CMK (cell line): ENCODE measurements around the gene HOXD12.

ENCODE experiments used
- DNase-seq: peaks from one replicate; pipeline ENCODE4 v3.0.0-alpha.2; 2010; ENCODE audit warnings: low read depth

HOXD12 gene

DNA sequence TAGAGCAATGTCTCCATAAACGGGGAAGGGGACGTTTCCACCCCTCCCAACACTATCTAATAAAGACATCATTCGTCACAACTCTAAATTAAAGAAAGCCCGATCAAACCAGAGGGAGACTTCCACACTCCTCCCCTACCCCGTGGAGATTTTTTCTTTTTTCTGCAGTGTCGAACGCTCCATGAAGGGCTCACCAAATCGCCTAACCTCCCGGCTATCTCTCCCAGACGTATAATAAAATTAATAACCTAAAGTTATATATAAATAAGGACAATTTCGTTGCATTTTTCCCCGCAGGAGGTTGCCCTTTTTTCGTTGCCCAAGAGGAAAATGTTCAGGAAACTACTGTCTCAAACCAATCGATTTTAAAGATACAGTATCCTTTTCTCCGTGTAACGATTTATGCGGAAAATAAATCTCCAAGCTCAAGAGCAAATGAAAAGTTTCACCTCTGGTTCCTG is 18.2 kb upstream of the HOXD12 start:
- DNase-seq = no peak

DNA sequence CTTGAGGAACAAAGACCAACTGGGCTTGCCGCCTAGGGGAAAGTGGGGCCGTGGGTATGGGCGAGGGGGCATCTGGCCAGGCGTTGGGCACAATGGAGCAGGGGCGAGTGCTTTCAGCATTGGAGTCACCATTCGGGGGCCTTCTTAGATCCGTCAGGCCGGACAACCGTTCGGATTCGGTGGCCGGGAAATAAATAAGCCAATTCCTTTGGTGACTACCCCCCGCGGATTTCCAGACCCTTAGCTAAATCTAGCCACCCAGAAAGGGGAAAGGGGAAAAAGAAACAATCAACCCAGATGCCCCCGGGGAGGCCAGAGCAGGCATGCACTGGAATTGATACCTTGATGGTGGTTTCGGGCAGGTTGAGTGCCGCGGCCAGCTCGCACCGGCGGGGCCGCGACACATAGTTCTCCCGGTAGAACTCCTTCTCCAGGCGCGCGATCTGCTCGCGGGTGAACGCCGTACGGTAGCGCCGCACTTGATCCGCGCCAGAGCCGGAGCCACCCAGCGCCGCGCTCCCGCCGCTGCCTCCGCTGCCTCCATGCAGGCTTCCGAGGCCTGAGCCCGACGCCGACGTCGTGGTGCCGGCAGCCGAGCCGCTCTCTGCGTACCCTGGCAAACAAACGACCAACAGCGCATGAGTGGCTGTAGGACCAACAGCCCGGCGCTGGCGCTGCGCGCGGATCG is 17.6 kb upstream of the HOXD12 start:
- DNase-seq = no peak

DNA sequence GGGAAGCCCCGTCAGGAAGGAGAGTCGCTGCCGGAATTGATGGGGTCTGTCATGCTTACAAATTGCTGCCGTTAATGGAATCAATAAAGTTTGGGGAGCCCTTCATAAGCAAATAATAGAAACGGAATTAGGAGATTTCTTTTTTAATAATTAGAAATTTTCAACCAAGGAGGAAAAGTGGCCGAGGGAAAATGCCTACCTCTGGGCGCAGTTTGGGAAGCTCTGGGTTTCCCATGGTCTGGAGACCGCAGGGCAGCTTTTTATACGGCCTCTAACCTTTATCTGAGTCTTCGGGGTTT is 17.1 kb upstream of the HOXD12 start:
- DNase-seq = no peak

DNA sequence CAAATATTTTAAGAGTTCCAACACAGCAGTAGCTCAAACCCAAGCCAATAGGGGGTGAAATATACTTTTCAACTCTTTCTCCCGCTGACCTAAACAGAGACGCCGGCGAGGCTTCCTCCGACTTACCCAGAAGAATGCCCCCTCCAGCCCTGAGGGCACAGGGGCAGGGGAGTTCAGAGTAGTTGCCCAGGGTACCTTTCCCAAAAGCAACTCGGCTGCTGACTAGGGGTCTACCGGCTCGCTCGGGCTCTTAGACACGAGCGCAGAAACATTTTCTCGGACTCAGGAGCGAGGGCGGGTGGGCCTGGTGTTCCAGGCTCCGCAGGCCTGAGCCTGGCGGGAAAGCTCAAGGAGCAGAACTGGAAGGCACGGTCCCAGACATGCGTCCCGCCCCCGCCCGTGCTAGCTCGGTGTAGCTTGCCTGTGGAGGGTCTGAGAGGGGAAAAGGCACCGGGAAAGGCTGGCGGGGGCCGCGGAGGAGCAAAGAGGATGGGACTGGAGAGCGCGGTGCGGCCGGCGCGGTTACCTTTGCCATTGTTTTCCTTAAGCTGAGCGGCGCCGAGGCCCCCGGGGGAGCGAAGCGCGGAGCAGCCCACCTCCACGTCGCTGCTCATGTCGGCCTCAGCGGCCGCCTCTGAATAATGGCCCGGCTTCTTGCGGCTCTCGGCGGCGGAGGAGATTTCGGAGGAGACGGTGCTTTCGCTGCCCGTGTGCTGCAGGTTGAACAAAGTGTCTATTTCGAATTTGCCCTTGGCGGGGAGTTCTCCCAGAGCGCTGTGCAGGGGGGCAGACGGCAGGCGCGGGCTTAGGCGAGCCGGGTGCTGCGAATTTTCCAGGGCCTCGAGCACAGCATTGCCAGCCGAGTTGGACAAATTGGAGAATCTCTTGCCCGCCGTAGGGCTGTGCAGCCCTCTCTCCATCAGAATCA is 16.5 kb upstream of the HOXD12 start:
- no peak for DNase-seq

DNA sequence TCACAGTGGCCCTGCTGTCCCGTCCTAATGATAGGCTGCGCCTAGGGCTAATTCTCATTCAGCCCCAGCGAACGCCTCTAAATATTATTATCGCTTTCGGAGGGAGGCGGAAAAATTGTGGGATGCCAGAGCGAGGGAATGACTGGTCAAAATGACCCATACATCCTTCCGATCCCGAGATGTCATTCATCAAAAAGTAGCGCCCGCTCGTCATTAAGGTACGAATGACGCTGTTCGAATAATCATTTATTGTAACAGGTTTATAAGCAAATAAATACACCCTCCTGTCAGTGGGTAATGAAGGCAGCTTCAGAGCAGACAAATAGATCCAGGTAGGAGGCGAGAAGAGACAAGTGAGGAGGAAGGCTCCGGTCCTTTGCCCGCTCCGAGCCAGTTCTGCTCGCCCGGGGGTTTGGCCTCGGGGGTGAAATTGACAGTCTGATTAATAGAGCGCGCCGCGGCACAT is 15.8 kb upstream of the HOXD12 start, which contains the start of gene EVX2:
TSS of gene EVX2 (minus strand) at position 167 of the 466 bp plus-strand sequence. CDS start 186 bp downstream, outside the sequence.
- DNase-seq = no peak

DNA sequence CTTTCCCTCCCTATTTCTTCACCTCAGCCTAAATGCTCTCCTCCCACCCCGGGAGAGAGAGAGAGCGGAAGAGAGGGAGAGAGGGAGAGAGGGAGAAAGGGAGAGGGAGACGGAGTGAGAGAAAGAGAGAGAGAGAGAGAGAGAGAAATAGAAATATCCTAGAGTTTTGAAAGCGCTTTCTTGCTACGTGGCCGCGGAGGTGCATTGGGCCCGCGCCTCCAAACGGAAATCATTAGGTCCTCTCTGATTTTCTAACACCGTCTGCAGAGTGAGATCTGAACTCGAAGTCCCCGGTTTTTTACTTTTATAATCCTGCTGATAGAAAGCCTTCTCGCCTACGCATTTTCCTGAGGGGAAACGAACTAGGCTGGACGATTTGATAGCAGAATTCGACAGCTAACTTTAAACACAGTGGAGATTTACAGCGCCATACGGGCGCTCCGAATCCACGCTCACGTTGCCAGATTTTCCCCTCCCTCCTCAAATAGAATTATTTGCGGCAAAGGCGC is 14.9 kb upstream of the HOXD12 start:
- no peak for DNase-seq

DNA sequence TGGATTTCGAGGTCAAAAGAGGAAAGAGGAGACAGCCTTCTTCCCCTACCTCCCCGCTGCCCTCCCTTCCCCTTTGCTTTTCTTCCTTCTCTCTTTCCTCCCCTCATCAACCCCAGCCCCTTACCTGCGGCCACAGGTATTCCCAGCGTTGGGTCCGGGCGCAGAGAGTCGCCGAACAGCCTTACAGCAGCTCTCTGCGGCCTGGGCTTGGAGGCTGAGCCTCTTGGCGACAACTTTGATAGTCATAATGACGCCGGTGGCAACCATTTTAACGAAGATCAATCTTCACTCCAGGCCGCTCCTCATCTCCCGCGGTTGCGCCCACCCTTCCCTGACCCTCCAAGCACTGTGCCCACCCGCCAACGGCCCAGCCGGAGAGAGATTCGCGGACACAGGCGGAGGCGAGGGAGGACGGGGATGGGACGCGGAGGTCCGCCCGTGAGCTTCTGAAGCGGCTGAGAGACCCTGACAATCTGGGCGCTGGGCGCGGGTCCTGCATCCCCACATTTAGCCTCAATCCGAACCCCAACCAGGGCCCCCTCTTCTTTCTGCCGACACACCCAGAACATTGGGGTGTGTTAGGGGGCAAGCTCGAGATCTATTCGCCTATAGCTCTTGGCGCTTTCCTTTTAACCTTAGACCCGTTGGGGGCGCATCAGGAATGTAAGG is 14.3 kb upstream of the HOXD12 start:
- DNase-seq = no peak

DNA sequence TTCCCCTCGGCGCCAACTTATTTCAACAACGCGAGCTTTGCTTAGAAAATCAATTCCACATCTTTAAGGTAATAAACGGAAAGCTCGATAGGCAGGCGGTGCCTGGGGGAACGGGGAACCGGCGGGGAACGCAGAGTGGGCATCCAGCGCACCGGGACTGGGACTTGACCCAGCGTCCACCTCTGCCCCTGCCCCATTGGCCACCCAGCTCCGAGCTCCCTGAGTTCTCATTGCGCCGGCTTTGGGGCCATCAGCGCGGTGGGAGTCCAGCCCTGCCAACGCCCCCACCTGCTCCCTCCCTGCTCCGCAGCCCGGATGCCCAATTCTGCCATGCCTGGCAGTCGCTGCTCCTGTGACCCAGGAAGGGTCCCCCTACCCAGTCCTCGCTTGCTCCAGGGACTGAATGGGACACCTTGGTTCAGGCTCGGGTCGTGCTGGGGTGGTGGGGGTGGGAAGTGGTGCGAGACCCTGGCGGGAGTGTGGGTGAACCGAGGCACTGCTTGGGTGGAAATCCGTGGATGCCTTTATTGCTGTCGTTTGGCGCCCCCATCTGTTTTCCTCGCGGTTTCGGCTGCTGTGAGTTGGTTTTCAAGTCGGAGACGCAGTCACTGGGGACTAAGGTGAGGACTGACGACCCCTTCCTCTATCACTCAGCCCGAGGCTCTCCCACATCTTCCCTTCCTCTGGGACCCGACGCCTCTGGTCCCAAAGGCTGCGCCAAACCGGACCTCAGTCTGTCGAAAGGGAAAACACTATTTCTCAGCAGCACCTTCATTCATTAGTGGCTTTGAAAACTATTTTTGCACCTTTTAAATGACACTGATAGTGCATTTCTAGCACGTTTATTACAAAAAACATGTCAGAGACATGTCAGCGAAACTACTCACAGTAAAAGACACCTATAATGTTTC is 13.5 kb upstream of the HOXD12 start:
- DNase-seq = no peak

DNA sequence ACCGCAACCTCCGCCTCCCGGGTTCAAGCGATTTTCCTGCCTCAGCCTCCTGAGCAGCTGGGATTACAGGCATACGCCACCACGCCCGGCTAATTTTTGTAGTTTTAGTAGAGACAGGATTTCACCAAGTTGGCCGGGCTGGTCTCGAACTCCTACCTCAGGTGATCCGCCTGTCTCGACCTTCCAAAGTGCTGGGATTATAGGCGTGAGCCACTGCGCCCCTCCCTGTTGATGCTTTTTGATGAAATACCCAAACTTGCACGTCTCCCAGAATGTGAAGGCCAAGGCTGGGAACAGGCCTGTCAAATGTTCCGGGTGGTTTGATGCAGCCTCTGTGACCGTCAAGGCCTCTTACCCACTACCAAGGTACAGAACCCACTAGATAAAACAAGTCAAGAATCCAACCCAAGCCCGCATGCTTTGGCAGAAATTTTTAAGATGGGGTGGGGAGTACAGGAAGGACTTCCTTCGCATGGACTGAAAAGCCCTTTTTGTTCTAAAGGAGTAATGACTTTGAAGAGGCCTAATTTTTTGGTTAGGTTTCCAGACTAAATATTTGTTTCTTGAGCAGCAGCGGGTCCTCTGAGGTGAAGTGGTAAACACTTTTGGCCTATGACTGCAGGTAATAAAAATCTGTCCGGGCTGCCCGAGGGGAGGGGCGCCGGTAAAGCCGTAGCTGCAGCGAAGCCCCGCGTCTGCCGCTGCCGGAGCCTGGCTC is 12.1 kb upstream of the HOXD12 start:
- DNase-seq = no peak

DNA sequence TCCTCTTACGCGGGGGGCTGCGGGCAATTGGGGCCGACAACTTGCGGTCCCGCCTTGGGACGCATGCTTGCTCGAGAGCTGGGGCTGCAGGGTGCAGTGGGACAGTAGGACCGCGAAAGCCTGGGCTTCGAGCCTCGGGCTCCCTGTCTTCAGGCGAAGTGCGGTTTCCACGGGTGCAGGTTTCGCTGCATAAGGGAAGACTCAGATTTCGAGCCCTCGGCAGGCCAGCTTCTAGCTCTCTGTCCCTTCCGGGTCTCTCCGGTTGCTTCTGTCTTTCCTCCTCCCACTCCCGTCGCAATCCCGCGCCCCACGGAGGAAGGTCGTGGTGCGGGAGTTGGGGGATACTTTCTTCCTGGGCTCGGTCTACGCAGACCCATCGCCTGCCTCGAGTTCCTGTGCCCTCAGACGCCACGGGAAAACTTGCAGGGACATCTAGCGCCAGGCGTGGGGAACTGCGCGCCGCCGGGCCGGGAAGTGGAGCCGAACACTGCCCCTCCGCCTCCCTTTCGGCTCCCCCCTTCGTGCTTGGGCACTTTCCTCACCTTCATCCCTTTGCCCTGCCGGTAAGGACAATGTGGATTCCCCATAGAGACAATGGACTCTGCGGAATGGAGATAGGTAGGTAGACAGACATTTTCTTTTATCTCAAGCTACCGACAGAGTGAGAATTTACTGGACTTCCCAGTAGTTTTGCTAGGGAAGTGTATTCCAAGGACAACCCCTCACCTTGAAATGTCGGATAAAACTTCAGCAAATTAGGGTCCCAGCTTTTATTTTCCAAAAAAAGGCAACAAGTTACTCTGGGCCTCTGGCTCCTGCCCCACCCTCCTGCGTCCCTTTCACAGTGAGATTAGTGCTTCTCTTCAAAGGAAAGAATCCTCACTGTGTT is 11.3 kb upstream of the HOXD12 start:
- no peak for DNase-seq

DNA sequence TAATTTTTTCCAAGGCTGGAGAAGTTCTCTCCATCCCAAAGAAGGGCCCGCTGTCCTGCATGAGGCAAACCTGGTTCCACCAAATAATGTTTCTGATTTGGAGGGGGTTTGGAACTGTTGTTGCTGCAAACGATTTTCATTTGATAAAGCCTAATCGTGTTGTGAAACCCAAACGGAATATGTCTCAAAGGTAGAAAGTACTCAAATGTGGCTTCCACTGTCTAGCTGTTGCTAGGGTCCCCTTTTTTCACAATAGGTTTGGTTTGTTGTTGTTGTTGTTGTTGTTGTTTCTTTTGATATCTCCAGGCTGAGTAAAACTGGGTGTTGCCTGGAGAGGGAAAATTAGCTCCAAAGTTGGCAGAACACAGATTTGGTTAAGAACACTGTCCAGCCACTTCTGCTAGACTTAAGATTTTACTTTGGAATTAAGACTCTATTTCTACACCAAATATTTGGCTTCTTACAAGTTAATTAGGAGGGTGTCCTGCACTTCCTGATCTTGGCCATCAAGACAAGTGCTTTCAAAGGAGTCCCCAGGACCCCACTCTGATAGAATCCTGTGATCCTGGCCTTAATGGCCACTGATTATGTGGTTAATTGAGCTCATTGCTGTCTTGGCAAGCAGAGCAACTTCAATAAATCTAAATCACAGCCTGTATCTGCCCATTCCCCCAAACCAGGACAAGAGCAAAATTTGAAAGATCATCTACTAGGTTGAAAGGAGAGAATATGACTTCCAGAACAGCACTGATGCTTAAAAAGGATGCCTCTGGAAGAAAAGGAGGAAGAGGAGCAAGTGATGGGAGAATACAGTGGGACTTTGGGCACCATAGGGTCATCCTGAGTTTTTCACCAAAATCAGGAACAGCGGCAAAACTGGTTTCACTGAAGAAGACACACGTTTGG is 10.4 kb upstream of the HOXD12 start:
- DNase-seq = no peak

DNA sequence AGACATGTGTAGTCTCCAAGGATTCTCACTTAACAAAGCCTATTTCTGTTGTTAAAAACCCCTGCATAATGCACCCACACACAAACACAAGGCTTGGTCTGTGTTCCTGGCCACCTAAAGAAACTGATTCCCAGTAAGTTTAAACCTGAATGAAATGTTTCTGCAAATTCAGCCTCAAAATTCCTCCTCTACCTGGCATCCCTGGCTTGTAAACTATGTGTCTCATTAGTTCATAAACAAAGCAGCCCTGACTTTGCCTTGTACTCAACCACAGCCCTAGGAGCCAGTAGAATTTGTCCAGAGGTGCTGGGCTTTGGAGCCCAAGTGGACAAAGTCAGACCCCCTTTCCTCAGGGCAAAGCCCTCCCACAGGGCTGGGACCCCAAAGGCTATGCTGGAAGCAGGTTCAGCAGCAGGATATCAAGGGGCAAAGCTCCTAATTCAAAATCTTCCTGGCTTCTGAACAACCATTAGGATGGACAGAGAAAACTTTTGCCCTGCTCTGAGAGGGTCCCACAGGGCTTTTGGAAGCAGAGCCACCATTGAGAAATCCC is 9.7 kb upstream of the HOXD12 start:
- DNase-seq = no peak

DNA sequence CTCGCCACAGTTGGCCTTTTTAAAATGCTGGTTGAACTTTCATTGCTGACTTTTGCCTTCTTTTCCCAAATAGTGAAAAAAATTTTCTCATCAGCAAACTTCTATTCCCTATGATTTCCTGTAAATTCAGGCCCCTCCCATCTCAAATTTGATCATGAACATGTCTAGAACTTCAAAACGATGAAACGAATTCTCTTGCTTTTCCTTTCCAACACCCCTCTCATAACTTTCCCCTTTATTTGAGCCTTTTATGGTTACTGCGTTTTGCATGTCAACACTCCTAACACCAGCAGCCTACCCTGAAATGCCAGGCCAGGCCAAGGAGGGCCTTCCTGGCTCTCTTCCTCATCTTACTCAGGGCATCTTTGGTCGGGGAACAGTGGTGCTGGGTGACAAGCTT is 8.7 kb upstream of the HOXD12 start:
- no peak for DNase-seq

DNA sequence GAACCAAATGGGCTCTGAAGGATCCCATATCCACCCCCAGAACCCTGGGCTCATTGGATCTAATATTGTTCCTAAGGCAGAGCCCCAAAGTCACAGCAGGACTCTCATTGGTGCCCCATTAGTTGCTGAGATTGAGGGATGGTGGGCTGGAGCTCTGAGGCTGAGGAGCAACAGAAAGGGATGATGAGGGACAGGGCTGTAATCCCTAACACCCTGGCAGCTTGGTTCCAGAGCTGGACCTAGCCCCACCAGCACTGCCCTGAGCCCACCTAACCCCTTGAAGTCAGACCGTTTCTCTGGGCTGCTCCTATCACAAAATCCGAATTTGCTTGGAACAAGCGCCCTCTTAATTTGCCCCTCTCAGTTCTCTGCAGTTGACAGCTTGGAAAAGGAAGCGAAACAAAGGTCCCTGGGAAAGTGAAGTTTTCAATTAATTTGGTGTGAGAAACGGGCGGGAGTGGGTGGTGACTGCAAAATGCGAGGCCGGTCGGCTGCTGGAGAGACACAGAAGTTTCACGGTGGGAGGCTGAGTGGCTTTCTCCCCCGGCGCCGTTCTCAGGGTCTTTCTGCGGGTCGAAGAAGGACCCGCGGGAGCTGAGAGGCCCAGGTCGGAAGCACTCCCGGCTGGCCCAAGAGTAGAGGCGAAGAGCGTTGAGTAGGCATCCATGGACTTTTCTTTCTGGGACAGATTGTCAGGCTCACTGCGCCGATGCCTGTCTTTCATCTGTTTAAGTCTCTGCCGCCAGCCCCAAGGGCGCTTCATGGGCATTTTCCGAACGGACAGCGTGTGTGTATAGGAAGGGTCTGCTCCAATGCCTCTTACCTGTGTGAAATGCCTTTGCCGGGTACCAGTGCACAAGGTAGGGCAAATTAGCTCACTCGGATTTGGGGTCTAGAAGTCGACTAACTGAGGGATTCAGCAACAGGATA is 8.0 kb upstream of the HOXD12 start:
- no peak for DNase-seq

DNA sequence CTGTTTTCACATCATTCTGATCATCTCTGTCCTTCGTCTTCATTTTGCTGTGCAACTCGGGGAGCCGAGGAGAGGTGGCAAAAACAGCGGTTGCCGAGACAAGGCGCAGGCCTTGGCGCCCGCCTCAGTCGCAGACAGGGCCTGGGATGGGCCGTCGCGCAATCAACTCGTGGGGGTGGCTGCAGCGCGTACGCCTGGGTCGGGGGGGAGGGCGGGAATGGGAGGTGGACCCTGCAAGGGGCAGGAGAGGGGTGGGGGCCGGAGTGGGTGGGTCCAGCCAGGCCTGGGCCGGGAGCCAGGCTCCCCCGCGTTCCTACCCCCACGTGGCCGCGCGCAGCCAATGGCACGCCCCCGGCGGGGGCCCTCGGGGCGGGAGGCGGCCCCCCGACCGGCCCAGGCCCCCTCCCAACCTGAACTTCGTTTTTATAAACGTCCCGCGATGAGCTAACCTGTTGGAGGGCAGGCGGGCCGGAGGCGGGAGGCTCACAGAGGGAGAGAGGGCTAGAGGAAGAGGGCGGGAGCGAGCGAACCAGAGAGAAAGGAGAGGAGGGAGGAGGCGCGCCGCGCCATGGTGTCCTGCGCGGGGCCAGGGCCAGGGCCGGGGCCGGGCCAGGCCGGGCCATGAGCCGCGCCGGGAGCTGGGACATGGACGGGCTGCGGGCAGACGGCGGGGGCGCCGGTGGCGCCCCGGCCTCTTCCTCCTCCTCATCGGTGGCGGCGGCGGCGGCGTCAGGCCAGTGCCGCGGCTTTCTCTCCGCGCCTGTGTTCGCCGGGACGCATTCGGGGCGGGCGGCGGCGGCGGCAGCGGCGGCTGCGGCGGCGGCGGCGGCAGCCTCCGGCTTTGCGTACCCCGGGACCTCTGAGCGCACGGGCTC is 7.1 kb upstream of the HOXD12 start, which contains the start of gene HOXD13:
TSS of gene HOXD13 (plus strand) at position 452 of the 875 bp plus-strand sequence. CDS start at position 622, 170 bp downstream.
- DNase-seq = no peak
